Activated T-helper 1 cell treated with anti-CD3 and anti-CD28 coated beads, Interleukin-12 subunit alpha, Interleukin-12 subunit beta, Interleukin-2, Interleukin-4 antibody, amounts not matched to agents 30 ng/mL and 10 ng/mL and 1 ng/mL, durations not matched to agents 14 hours and 24 hours and 36 hours (primary cell): Measurements from ENCODE around the gene SOS2. TPM values are rescaled to one million over a fixed set of nuclear protein-coding genes. Genes with fewer than 3 reads are reported as not detected.
A peak's percentile ranks its signal among the peaks of the same experiment; 100 is the strongest.
"Not testable (repeated sequence)": the region's sequence is repeated elsewhere in the genome, so short reads cannot be mapped to it uniquely, and the experiment has no call there.

ENCODE experiments used
- DNase-seq: peaks from one replicate; pipeline ENCODE4 v3.0.0; 2021; ENCODE audit warnings: low spot score
- H3K27ac Mint-ChIP-seq: one replicate; pipeline ENCODE4 v1.8.0; 2021; ENCODE audit warnings: mild to moderate bottlenecking, mixed read lengths
- H3K27me3 Mint-ChIP-seq: one replicate; pipeline ENCODE4 v1.8.0; 2022; ENCODE audit warnings: mild to moderate bottlenecking, moderate library complexity, mixed read lengths; ENCODE audit not compliant: insufficient read depth
- H3K36me3 Mint-ChIP-seq: one replicate; pipeline ENCODE4 v1.8.0; 2021; ENCODE audit warnings: low read depth, mixed read lengths
- H3K4me1 Mint-ChIP-seq: one replicate; pipeline ENCODE4 v1.8.0; 2021; ENCODE audit warnings: low read depth, mixed read lengths
- H3K4me3 Mint-ChIP-seq: one replicate; pipeline ENCODE4 v1.8.0; 2021; ENCODE audit warnings: mild to moderate bottlenecking, moderate library complexity, mixed read lengths
- H3K9me3 Mint-ChIP-seq: one replicate; pipeline ENCODE4 v1.8.0; 2021; ENCODE audit warnings: mixed read lengths
- intact Hi-C: fragments of 100-400 bp; cut with micrococcal nuclease; formaldehyde crosslinking; loops from one replicate; pipeline ENCODE4 v1.15.1; 2024
- total RNA-seq: library from RNA; stranded (reverse); gene quantifications from 2 replicates; pipeline ENCODE4 v1.2.3, GENCODE V29; 2022

The SOS2 gene
- total RNA-seq, 1 donor from 2014 or later: 19.9 TPM

GRCh38 chr14:50087341-50088116, 143.8 kb downstream of the SOS2 start:
- Mint-ChIP-seq H3K9me3 (no peaks in the 10 kb centered on the region), H3K27ac (peak overlapping the region; percentile 78), H3K27me3 (no peaks in the 10 kb centered on the region), H3K4me3 (peak overlapping the region; percentile 41), H3K36me3 (peaks cover 15% of the 10 kb centered on the region), H3K4me1 (peaks cover 80% of the 10 kb centered on the region)
- no peak for DNase-seq
- intact Hi-C loops: loop anchor here (1.0 kb wide), 2 partner anchors 9 to 49 kb away; no protein-coding TSS in a partner anchor

- Mint-ChIP-seq H3K4me1 (peaks cover 86% of the 10 kb centered on the region), H3K4me3 (peak overlapping the region; percentile 38), H3K36me3 (peaks cover 14% of the 10 kb centered on the region), H3K27me3 (no peaks in the 10 kb centered on the region), H3K27ac (peak overlapping the region; percentile 90), H3K9me3 (no peaks in the 10 kb centered on the region)
- intact Hi-C loops: no loop called here
- no peak for DNase-seq
Observed at GRCh38 chr14:50086321-50086711, 145.1 kb downstream of the SOS2 start.

GRCh38 chr14:50085570-50086320, 145.6 kb downstream of the SOS2 start:
- intact Hi-C loops: no loop called here
- Mint-ChIP-seq H3K4me3 (peak overlapping the region; percentile 38), H3K36me3 (peaks cover 11% of the 10 kb centered on the region), H3K4me1 (peaks cover 87% of the 10 kb centered on the region), H3K27ac (peak overlapping the region; percentile 90), H3K9me3 (no peaks in the 10 kb centered on the region), H3K27me3 (no peaks in the 10 kb centered on the region)
- DNase-seq: no peak

- Mint-ChIP-seq H3K4me3 (peak overlapping the region; percentile 38), H3K36me3 (peaks cover 7% of the 10 kb centered on the region), H3K27ac (peak overlapping the region; percentile 90), H3K9me3 (no peaks in the 10 kb centered on the region), H3K4me1 (peaks cover 84% of the 10 kb centered on the region), H3K27me3 (no peaks in the 10 kb centered on the region)
- DNase-seq: no peak
- intact Hi-C loops: no loop called here
Observed at GRCh38 chr14:50084666-50085065, 146.7 kb downstream of the SOS2 start.

GRCh38 chr14:50083467-50084337, 147.7 kb downstream of the SOS2 start:
- Mint-ChIP-seq H3K9me3 (no peaks in the 10 kb centered on the region), H3K36me3 (peaks cover 6% of the 10 kb centered on the region), H3K27ac (peak overlapping the region; percentile 90), H3K4me3 (peak overlapping the region; percentile 16), H3K27me3 (no peaks in the 10 kb centered on the region), H3K4me1 (peaks cover 77% of the 10 kb centered on the region)
- peak; percentile 44 for DNase-seq
- intact Hi-C loops: loop anchor here (1.0 to 2.0 kb wide), 13 partner anchors 13 to 438 kb away; no protein-coding TSS in a partner anchor

GRCh38 chr14:50082784-50083466, 148.5 kb downstream of the SOS2 start:
- H3K4me1 Mint-ChIP-seq: peaks cover 70% of the 10 kb centered on the region
- H3K27me3 Mint-ChIP-seq: no peaks in the 10 kb centered on the region
- peaks cover 6% of the 10 kb centered on the region for H3K36me3 Mint-ChIP-seq
- peak overlapping the region; percentile 90 for H3K27ac Mint-ChIP-seq
- DNase-seq: peak; percentile 84
- intact Hi-C loops: loop anchor here (1.0 to 2.0 kb wide), 13 partner anchors 13 to 438 kb away; no protein-coding TSS in a partner anchor
- peak overlapping the region; percentile 16 for H3K4me3 Mint-ChIP-seq
- H3K9me3 Mint-ChIP-seq: no peaks in the 10 kb centered on the region

GRCh38 chr14:50082308-50082742, 149.1 kb downstream of the SOS2 start:
- no peak for DNase-seq
- intact Hi-C loops: loop anchor here (2.0 kb wide), 1 partner anchor 188 kb away; no protein-coding TSS in a partner anchor
- Mint-ChIP-seq H3K4me1 (peaks cover 64% of the 10 kb centered on the region), H3K36me3 (peaks cover 6% of the 10 kb centered on the region), H3K9me3 (no peaks in the 10 kb centered on the region), H3K27ac (peak overlapping the region; percentile 90), H3K27me3 (no peaks in the 10 kb centered on the region), H3K4me3 (peak overlapping the region; percentile 16)

GRCh38 chr14:50079103-50079502, 152.3 kb downstream of the SOS2 start:
- DNase-seq, H3K4me3 Mint-ChIP-seq, H3K9me3 Mint-ChIP-seq, intact Hi-C loops, H3K27ac Mint-ChIP-seq, H3K27me3 Mint-ChIP-seq: not testable (repeated sequence)
- Mint-ChIP-seq H3K36me3 (peaks cover 13% of the 10 kb centered on the region), H3K4me1 (peaks cover 41% of the 10 kb centered on the region)

- H3K4me3 Mint-ChIP-seq, DNase-seq, H3K27me3 Mint-ChIP-seq, intact Hi-C loops, H3K9me3 Mint-ChIP-seq, H3K27ac Mint-ChIP-seq: not testable (repeated sequence)
- Mint-ChIP-seq H3K4me1 (peaks cover 16% of the 10 kb centered on the region), H3K36me3 (peaks cover 15% of the 10 kb centered on the region)
Observed at GRCh38 chr14:50073663-50074062, 157.7 kb downstream of the SOS2 start.

- Mint-ChIP-seq H3K4me1 (peaks cover 25% of the 10 kb centered on the region), H3K36me3 (peaks cover 17% of the 10 kb centered on the region), H3K27ac (no peak overlapping the region), H3K9me3 (peaks cover 3% of the 10 kb centered on the region), H3K4me3 (no peak overlapping the region), H3K27me3 (no peaks in the 10 kb centered on the region)
- no peak for DNase-seq
- intact Hi-C loops: no loop called here
Observed at GRCh38 chr14:50072395-50072794, 159.0 kb downstream of the SOS2 start.

- H3K27ac Mint-ChIP-seq: peak overlapping the region; percentile 5
- peaks cover 15% of the 10 kb centered on the region for H3K36me3 Mint-ChIP-seq
- peaks cover 32% of the 10 kb centered on the region for H3K4me1 Mint-ChIP-seq
Observed at GRCh38 chr14:50070840-50071548, 160.4 kb downstream of the SOS2 start.

More at GRCh38 chr14:50070840-50071548, 160.4 kb downstream of the SOS2 start:
- Mint-ChIP-seq H3K4me3 (no peak overlapping the region), H3K9me3 (peaks cover 3% of the 10 kb centered on the region), H3K27me3 (no peaks in the 10 kb centered on the region)
- intact Hi-C loops: no loop called here
- DNase-seq: no peak
